ENCODE data around the gene KPNA1.

KPNA1 gene

DNA sequence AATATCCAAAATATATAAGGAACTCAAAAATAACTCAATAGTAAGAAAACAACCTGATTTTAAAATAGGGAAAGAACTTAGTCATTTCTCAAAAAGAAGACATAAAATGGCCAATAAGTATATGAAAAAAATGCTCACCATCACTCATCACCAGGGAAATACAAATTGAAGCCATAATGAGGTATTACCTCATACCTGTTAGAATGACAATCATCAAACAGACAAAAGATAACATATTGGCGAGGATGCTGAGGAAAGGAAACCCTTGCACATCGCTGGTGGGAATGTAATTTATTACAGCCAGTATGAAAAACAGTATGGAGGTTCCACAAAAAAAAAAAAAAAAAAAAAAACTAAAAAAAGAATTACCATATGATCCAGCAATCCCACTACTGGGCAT lies 38.2 kb downstream of the KPNA1 start:
- TF ChIP-seq, protein P1, sequence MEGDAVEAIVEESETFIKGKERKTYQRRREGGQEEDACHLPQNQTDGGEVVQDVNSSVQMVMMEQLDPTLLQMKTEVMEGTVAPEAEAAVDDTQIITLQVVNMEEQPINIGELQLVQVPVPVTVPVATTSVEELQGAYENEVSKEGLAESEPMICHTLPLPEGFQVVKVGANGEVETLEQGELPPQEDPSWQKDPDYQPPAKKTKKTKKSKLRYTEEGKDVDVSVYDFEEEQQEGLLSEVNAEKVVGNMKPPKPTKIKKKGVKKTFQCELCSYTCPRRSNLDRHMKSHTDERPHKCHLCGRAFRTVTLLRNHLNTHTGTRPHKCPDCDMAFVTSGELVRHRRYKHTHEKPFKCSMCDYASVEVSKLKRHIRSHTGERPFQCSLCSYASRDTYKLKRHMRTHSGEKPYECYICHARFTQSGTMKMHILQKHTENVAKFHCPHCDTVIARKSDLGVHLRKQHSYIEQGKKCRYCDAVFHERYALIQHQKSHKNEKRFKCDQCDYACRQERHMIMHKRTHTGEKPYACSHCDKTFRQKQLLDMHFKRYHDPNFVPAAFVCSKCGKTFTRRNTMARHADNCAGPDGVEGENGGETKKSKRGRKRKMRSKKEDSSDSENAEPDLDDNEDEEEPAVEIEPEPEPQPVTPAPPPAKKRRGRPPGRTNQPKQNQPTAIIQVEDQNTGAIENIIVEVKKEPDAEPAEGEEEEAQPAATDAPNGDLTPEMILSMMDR (IDR thresholded peaks at IDR 0.05; ENCODE audit: borderline replicate concordance, insufficient read depth, low read depth, low read length), result no peak
- H3K4me3 ChIP-seq (ENCODE audit: low read depth, low read length), result no peak overlapping the region

DNA sequence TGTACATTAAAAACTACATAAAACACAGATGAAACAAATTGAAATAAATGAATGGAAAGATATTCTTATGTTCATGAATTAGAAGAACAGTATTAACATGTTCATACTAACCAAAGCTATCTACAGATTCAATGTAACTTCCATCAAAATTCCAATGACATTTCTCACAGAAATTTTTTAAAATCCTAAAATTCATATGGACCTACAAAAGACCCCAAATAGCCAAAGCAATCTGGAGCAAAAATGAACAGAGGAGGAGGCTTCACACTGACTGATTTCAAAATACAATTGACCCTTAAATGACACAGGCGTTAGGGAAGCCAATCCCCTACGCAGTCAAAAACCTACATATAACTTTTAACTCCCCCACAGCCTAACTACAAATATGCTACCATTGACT lies 39.4 kb downstream of the KPNA1 start:
- TF ChIP-seq, protein P1 (IDR thresholded peaks at IDR 0.05; ENCODE audit: borderline replicate concordance, insufficient read depth, low read depth, low read length), result no peak
- H3K4me3 ChIP-seq (ENCODE audit: low read depth, low read length), result no peak overlapping the region

DNA sequence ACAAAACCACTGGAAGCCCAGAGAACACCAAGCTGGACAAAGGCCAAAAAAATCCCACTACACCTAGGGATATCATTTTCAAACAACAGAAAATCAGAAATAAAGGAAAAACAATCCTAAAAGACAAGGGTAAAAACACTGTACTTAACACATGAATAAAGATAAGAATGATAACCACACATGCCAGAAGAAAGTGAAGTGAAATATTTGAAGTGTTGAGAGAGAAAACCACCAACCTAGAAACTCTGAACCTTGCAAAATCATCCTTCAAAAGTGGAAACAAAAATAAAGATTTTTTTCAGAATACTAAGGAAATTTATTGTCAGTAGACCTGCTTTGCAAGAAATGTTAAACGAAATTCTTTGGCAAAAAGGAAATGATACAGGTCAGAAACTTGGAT lies 45.1 kb downstream of the KPNA1 start:
- H3K4me3 ChIP-seq (ENCODE audit: low read depth, low read length), result no peak overlapping the region
- TF ChIP-seq, protein P1 (IDR thresholded peaks at IDR 0.05; ENCODE audit: borderline replicate concordance, insufficient read depth, low read depth, low read length), result no peak

DNA sequence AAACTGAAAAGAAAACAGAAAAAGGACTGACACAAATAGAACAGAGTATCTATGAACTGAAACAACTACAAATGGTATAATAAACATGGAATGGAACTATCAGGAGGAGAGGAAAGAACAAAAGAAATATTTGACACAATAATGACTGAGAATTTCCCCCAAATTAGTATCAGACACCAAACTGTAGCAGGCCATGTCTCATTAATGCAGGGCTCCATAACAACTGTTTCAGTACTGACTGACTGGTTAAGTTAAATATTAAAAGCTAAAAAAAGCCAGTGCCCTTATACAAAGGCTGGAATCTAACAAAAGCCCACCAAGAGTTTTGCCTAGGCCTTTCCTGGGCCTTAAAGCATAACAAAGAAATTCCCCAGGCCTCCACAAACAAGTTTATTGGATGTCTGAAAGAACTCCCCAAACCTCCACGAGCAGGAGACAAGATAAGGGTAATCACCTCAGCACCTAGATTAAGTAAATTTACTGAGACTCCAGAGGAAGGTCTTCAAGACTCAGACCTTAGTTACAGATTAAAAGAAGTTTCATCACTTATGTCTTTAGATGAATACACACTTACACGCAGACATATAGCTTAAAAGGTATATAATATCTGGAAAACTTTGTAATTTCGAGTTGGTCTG lies 45.7 kb downstream of the KPNA1 start:
- TF ChIP-seq, protein P1 (IDR thresholded peaks at IDR 0.05; ENCODE audit: borderline replicate concordance, insufficient read depth, low read depth, low read length), result no peak
- no peak overlapping the region for H3K4me3 ChIP-seq (ENCODE audit: low read depth, low read length)

DNA sequence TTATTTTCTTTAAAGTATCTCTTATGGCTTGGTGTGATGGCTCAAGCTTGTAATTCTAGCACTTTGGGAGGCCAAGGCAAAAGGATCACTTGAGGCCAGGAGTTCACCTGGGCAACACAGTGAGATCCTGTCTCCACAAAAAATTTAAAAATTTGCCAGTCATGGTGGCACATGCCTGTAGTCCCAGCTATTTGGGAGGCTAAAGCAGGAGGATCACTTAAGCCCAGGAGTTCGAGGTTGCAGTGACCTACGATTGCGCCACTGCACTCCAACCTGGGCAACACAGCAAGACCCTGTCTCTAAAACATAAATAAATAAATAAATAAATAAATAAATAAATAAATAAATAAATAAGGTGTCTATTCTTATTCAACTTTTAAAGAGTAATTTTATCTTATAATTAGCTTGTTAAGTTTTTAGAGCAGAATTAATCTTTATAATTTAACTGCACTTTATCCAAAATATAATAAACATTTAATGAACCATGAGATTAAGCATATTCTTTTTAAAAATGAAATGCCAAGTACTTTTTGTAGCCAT lies 48.0 kb downstream of the KPNA1 start:
- TF ChIP-seq, protein P1 (IDR thresholded peaks at IDR 0.05; ENCODE audit: borderline replicate concordance, insufficient read depth, low read depth, low read length), result no peak
- no peak overlapping the region for H3K4me3 ChIP-seq (ENCODE audit: low read depth, low read length)

DNA sequence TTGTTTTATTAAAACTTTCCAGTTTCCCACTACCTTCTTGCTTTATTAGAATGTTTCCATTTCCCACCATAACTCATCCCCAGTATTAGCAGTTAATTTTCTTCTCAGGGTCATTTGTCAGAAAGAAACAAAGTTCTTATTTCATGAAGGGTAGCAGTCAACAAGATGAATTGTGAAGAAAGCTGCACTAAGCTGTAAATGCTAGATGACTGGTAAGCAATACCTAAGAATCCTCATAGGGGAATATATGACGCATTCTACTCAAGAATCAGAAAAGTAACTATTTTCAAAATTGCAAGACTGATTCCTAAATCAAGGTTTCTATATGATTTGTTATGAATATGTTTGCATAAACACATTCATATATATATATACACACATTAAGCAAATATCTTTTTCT lies 50.1 kb downstream of the KPNA1 start:
- no peak overlapping the region for H3K4me3 ChIP-seq (ENCODE audit: low read depth, low read length)

DNA sequence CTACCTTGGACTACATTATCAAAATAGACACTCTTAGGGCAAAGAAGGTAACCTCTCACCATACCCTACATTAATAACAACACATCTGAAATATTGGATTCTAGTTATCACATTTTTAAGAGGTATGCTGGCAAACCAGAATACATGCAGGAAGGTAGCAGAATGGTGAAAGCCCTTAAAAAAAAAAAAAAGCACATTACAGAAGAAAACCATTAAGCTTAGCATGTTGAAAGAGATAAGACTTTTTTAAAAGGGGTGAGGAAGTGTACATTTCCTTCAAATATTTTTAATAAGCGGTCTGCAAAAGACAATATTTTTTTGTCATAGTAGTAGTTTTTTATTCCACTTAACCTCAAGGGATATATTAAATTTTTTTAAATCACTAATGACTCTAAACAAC lies 52.3 kb downstream of the KPNA1 start:
- TF ChIP-seq, protein P1 (IDR thresholded peaks at IDR 0.05; ENCODE audit: borderline replicate concordance, insufficient read depth, low read depth, low read length), result no peak
- no peak overlapping the region for H3K4me3 ChIP-seq (ENCODE audit: low read depth, low read length)

More for the DNA sequence above, 50.1 kb downstream of the KPNA1 start:
- TF ChIP-seq, protein P1 (IDR thresholded peaks at IDR 0.05; ENCODE audit: borderline replicate concordance, insufficient read depth, low read depth, low read length), result no peak

Data from GM12875 (cell line).